ENCODE results near the gene POU5F1. TPM values are rescaled to one million over a fixed set of nuclear protein-coding genes. Genes with fewer than 3 reads are reported as not detected.
"Not testable (repeated sequence)": the region's sequence is repeated elsewhere in the genome, so short reads cannot be mapped to it uniquely, and the experiment has no call there.

Gene POU5F1
- total RNA-seq, 4 donors from 2014 or later: 1.2 to 9.8 TPM; not detected in 2

DNA sequence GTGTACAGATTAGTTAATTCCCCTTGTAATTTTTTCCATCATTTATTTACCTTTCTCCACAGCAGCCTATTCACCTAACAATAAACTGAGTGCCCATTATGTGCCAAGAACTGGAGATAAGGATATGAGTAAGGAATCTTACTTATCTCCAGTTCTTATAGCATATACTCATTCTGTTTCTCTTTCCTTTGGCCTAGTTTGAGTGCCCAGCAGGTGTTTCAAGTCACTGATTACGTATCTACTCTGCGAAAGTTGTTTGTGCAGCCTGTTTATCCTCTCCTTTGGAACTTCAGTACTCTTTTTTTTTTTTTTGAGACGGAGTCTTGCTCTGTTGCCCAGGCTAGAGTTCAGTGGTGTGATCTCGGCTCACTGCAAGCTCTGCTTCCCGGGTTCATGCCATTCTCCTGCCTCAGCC, 17.3 kb upstream of the POU5F1 start:
- Histone ChIP-seq H3K27ac (no peak overlapping the region), H3K4me3 (no peak overlapping the region), H3K27me3 (no peaks in the 10 kb centered on the region), H3K4me1 (no peaks in the 10 kb centered on the region), H3K9me3 (no peaks in the 10 kb centered on the region), H3K36me3 (no peaks in the 10 kb centered on the region)
- DNase-seq (ENCODE audit: low spot score in 2 of 2): no peak
- no peak for TF ChIP-seq EP300 (IDR thresholded peaks at IDR 0.05)
- TF ChIP-seq, protein P1, sequence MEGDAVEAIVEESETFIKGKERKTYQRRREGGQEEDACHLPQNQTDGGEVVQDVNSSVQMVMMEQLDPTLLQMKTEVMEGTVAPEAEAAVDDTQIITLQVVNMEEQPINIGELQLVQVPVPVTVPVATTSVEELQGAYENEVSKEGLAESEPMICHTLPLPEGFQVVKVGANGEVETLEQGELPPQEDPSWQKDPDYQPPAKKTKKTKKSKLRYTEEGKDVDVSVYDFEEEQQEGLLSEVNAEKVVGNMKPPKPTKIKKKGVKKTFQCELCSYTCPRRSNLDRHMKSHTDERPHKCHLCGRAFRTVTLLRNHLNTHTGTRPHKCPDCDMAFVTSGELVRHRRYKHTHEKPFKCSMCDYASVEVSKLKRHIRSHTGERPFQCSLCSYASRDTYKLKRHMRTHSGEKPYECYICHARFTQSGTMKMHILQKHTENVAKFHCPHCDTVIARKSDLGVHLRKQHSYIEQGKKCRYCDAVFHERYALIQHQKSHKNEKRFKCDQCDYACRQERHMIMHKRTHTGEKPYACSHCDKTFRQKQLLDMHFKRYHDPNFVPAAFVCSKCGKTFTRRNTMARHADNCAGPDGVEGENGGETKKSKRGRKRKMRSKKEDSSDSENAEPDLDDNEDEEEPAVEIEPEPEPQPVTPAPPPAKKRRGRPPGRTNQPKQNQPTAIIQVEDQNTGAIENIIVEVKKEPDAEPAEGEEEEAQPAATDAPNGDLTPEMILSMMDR (IDR thresholded peaks at IDR 0.05): no peak
- TF ChIP-seq POLR2A (IDR thresholded peaks at IDR 0.05): no peak
- WGBS, 2 donors: 89 to 94% methylated on average over 5 of the region's 5 CpGs

DNA sequence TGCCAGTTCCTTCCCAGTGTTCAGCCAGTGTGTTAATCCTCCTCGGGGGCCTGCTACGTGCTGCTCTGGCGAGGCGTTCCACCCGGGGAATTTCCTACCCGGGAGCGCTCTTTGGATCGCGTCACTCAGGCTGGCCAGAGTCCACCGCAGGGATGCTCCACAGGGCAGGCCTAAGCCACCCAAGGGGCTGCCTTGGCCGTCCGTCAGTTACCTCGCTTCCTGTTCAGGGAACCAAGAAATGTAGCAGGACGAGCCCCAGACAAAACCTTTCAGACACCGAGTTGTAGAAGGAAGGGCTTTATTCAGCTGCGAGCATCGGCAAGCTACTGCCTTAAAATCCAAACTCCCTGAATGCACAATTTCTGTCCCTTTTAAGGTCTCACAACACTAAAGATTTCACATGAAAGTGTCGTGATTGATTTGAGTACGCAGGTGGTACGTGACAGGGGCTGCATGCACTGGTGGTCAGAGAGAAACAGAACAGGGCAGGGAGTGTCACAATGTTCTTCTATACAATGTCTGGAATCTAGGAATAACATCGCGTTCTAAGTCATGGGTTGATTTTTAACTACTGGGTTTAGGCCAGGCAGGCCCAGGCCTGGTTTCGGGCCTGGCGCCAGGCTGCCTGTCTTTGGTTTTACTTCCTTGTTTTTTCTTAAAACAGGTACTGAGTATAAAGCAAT, 15.7 kb upstream of the POU5F1 start:
- 66 to 73% methylated on average over 22 to 24 of the region's 24 CpGs for WGBS, 2 donors
- Histone ChIP-seq H3K4me3 (peak overlapping the region in 3 of 4 donors; percentile 7 to 31 (median 19)), H3K27me3 (no peaks in the 10 kb centered on the region), H3K27ac (peak overlapping the region; percentile 20 to 82 (median 69)), H3K36me3 (no peaks in the 10 kb centered on the region), H3K4me1 (no peaks in the 10 kb centered on the region), H3K9me3 (no peaks in the 10 kb centered on the region)
- no peak for TF ChIP-seq EP300 (IDR thresholded peaks at IDR 0.05)
- TF ChIP-seq, protein P1 (IDR thresholded peaks at IDR 0.05): no peak
- no peak for TF ChIP-seq POLR2A (IDR thresholded peaks at IDR 0.05)
- DNase-seq (ENCODE audit: low spot score in 2 of 2): peak in 1 of 2 donors; percentile 27

DNA sequence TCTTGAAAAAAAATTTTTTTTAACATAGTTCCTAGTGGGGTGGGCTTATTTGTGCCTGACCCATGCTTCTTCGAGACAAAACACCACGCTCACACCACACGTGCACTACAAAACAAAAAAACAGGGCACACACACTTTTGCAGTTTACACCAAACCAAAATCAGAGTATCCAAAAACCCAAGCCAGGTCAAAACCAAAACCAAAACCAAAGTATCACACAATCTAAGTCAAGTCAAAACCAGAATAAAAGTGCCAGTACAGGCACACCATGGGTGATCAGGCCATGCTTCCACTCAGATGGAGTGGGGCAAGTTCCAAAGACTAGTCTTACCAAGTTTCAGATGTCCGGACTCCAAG, 15.2 kb upstream of the POU5F1 start:
- H3K9me3 ChIP-seq; H3K36me3 ChIP-seq; H3K4me1 ChIP-seq; DNase-seq (ENCODE audit: low spot score in 2 of 2); H3K27me3 ChIP-seq: not testable (repeated sequence)
- whole genome bisulfite sequencing, 2 donors: 85 to 89% methylated on average over 4 of the region's 4 CpGs
- H3K4me3 ChIP-seq: peak overlapping the region in 3 of 4 donors; percentile 7 to 31 (median 19)
- H3K27ac ChIP-seq: peak overlapping the region; percentile 20 to 82 (median 69)

DNA sequence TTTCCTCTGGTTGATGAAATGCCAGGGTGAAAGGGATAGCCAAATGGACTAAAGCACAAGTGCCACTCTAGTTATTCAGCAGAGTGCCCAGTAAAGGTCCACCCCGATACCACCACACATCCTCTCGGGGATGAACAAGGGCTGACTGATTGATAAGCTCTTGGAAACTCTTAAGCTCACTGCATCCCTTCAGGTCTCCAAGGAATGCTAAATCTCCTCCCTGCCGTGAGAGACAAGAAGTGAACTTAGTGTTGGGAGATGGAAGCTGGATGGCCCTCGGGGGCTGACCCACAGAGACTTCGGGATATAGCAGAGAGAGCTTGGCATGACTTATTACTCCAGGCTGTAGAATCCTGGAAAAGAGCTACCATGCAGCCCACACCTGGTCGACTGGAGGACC, 13.4 kb upstream of the POU5F1 start:
- H3K4me3 ChIP-seq; H3K27me3 ChIP-seq; DNase-seq (ENCODE audit: low spot score in 2 of 2); H3K4me1 ChIP-seq; H3K9me3 ChIP-seq; H3K36me3 ChIP-seq; H3K27ac ChIP-seq: not testable (repeated sequence)
- 56 to 58% methylated on average over 6 of the region's 6 CpGs for WGBS, 2 donors

DNA sequence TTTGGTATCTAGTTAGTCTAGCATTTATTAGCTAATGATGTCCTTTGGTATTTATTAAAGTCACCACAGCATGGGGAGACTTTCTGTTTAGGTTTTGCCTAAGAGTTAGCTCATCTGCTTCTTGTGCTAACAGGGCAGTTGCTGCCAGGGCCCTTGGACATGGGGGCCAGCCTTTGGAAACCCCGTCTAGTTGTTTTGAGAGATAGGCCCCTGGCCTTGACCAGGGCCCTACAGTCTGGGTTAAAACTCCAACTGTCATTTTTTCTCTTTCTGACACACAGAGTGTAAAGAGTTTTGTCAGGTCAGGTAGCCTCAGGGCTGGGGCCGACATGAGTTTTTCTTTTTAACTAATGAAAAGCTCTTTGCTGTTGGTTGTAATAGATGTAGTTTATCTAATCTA, 12.8 kb upstream of the POU5F1 start:
- not testable (repeated sequence) for H3K27me3 ChIP-seq; H3K36me3 ChIP-seq; H3K27ac ChIP-seq; H3K4me3 ChIP-seq; H3K4me1 ChIP-seq; H3K9me3 ChIP-seq; DNase-seq (ENCODE audit: low spot score in 2 of 2)
- 78 to 88% methylated on average over 2 of the region's 2 CpGs for WGBS, 2 donors

DNA sequence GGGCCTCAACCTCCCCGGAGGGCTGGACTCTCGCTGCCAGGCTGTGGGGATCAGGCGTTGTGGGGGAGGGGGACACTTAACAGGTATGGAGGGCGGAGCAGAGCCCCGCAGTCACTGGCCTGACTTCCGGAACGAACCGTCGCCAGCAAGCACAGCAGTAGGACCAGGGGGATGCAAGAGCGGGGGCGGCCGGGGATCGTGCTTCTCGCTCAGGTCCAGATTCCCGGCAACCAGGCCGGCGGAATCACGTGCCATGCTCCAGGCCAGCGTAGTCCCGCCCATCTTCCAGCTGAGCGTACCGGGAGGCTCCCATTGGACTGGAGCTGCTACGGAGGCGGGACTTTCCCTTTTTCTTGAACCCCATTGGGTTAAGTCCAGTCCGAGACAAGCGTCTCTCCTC, 10.0 kb upstream of the POU5F1 start:
- Histone ChIP-seq H3K27me3 (no peaks in the 10 kb centered on the region), H3K36me3 (no peaks in the 10 kb centered on the region), H3K27ac (peak overlapping the region in 1 of 4 donors; percentile 40), H3K9me3 (no peaks in the 10 kb centered on the region), H3K4me3 (peak overlapping the region in 3 of 4 donors; percentile 20 to 49 (median 38)), H3K4me1 (no peaks in the 10 kb centered on the region)
- peak in 1 of 2 donors; percentile 70 for DNase-seq (ENCODE audit: low spot score in 2 of 2)
- 48 to 90% methylated on average over 20 to 26 of the region's 26 CpGs for WGBS, 2 donors
- TF ChIP-seq EP300 (IDR thresholded peaks at IDR 0.05): no peak
- TF ChIP-seq POLR2A (IDR thresholded peaks at IDR 0.05): no peak
- TF ChIP-seq, protein P1 (IDR thresholded peaks at IDR 0.05): no peak

DNA sequence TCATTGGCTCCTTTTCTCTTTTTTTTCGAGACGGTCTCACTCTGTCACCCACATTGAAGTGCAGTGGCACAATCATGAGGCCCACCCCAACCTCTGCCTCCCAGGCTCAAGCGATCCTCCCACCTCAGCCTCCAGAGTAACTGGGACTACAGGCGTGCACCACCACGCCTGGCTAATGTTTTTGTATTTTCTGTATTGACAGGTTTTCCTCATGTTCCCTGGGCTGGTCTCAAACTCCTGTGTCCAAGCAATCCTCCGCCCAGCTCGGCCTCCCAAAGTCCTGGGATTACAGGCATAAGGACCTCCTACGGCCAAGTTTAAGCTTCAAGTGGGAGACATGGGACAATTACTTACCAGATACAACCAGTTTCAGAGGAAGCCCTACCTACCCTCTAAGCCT, 9.4 kb upstream of the POU5F1 start:
- WGBS, 2 donors: 92 to 96% methylated on average over 8 of the region's 8 CpGs
- Histone ChIP-seq H3K27me3 (no peaks in the 10 kb centered on the region), H3K9me3 (no peaks in the 10 kb centered on the region), H3K36me3 (no peaks in the 10 kb centered on the region), H3K4me1 (no peaks in the 10 kb centered on the region), H3K27ac (peak overlapping the region in 1 of 4 donors; percentile 40), H3K4me3 (peak overlapping the region in 2 of 4 donors; percentile 38 to 49)
- DNase-seq (ENCODE audit: low spot score in 2 of 2): no peak
- TF ChIP-seq EP300 (IDR thresholded peaks at IDR 0.05): no peak
- TF ChIP-seq POLR2A (IDR thresholded peaks at IDR 0.05): no peak
- TF ChIP-seq, protein P1 (IDR thresholded peaks at IDR 0.05): no peak

All from tibial nerve (tissue), 4 donors.